Lung (tissue), 12 donors: ENCODE measurements around the gene ZNF555. TPM values are rescaled to one million over a fixed set of nuclear protein-coding genes. Genes with fewer than 3 reads are reported as not detected.

Source experiments
- ATAC-seq: fragments of 200-7000 bp; cut with Tn5 transposase; one replicate; pipeline ENCODE4 v1.9.1; 2020; ENCODE audit warnings: moderate number of reproducible peaks; ENCODE audit not compliant: insufficient read depth, low FRiP score
- DNase-seq, 3 donors: peaks; one replicate each; pipeline ENCODE4 v3.0.0-alpha.2; 2013 to 2017
- H3K27ac ChIP-seq, 2 donors: one replicate each; pipeline ENCODE4 v1.5.1; 2013; ENCODE audit warnings: mild to moderate bottlenecking in 2 of 2, moderate library complexity in 2 of 2, control low read depth in 1 of 2, inconsistent platforms in 1 of 2, low read depth in 1 of 2, low read length in 1 of 2
- H3K27me3 ChIP-seq, 3 donors: one replicate each; pipeline ENCODE4 v1.5.1; 2013; ENCODE audit warnings: low read length in 2 of 3; ENCODE audit not compliant: control insufficient read depth in 3 of 3, insufficient read depth in 3 of 3
- H3K36me3 ChIP-seq, 4 donors: one replicate each; pipeline ENCODE4 v1.5.1; 2013; ENCODE audit warnings: low read length in 4 of 4, mild to moderate bottlenecking in 1 of 4, moderate library complexity in 1 of 4; ENCODE audit not compliant: control insufficient read depth in 4 of 4, insufficient read depth in 4 of 4
- H3K4me1 ChIP-seq, 5 donors: one replicate each; pipeline ENCODE4 v1.5.1; 2013; ENCODE audit warnings: low read length in 5 of 5, mild to moderate bottlenecking in 2 of 5, moderate library complexity in 1 of 5; ENCODE audit not compliant: control insufficient read depth in 5 of 5, insufficient read depth in 5 of 5
- H3K4me3 ChIP-seq: one replicate; pipeline ENCODE4 v1.5.1; 2013; ENCODE audit warnings: mild to moderate bottlenecking, control low read depth, moderate library complexity
- H3K9ac ChIP-seq, 2 donors: one replicate each; pipeline ENCODE4 v1.5.1; 2013; ENCODE audit warnings: low read length in 2 of 2, control low read depth in 1 of 2; ENCODE audit not compliant: insufficient read depth in 1 of 2
- H3K9me3 ChIP-seq, 4 donors: one replicate each; pipeline ENCODE4 v1.5.1; 2013; ENCODE audit warnings: low read length in 3 of 4, mild to moderate bottlenecking in 1 of 4, moderate library complexity in 1 of 4; ENCODE audit not compliant: control insufficient read depth in 4 of 4, insufficient read depth in 3 of 4
- WGBS, 2 donors: extraction: QIAGEN DNeasy Blood & Tissue Kit; methylation state at CpG; one replicate each; pipeline ENCODE4 v1.1.7; 2013; 5-methylcytosine and 5-hydroxymethylcytosine counted together
- polyA plus RNA-seq, 2 donors: library from polyadenylated mRNA; stranded (reverse); fragments of 200-250 nt; gene quantifications; one replicate each; pipeline ENCODE4 v1.2.1, GENCODE V29; 2013
- total RNA-seq, 2 donors: library from RNA; depleted of rRNA in 1 of 2; stranded (reverse); fragments of >200 nt in 1 of 2; gene quantifications; one replicate each; pipeline ENCODE4 v1.2.1, GENCODE V29; 2014 to 2021
- TF ChIP-seq, protein P1 (sequence below): IDR thresholded peaks from 2 replicates; pipeline ENCODE4 v1.5.1; 2012; ENCODE audit warnings: mild to moderate bottlenecking; ENCODE audit errors: control extremely low read depth, extremely low read depth
- donor health status: control.
- donor health status: control.
- donor health status: Bipolar disorder and iron deficiency.
- donor health status: healthy.
- donor health status: DM: yes; HTN: yes; CAD: no.

ZNF555 gene
- total and polyA plus RNA-seq, 4 donors = 1.6 to 9.6 (median 3.6) TPM

DNA sequence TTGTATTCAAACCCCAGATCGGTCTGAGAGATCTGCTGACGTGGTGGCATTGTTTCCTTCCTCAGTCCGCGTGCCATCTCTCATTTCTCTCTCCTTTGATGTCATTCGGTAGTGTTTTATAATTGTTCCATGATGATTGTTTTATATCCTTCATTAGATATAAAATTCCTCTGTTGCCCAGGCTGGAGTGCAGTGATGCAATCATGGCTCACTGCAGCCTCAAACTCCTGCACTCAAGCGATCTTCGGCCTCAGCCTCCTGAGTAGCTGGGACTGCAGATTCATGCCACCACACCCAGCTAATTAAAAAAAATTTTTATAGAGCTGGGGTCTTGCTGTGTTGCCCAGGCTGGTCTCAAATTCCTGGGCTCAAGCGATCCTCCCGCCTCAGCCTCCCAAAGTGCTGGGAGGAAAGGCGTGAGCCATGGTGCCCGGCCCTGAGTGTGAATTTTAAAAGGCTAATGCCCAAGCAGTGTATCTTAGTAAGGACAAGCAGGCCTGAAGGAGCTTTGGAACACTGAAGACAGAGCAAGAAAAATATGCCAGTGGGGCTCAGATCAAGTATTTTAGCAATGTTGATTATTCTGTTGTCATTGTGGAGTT is 64.7 kb downstream of the ZNF555 start:
- Histone ChIP-seq H3K9ac (no peak overlapping the region), H3K9me3 (no peaks in the 10 kb centered on the region), H3K4me3 (no peak overlapping the region), H3K4me1 (peaks cover 0 to 6% (median 0%) of the 10 kb centered on the region in 5 donors), H3K36me3 (peaks cover 0 to 2% (median 0%) of the 10 kb centered on the region in 4 donors), H3K27ac (no peak overlapping the region), H3K27me3 (no peaks in the 10 kb centered on the region)
- DNase-seq (no peak), ATAC-seq (no peak)
- 78 to 79% methylated on average over 11 of the region's 11 CpGs for WGBS, 2 donors
- TF ChIP-seq, protein P1, sequence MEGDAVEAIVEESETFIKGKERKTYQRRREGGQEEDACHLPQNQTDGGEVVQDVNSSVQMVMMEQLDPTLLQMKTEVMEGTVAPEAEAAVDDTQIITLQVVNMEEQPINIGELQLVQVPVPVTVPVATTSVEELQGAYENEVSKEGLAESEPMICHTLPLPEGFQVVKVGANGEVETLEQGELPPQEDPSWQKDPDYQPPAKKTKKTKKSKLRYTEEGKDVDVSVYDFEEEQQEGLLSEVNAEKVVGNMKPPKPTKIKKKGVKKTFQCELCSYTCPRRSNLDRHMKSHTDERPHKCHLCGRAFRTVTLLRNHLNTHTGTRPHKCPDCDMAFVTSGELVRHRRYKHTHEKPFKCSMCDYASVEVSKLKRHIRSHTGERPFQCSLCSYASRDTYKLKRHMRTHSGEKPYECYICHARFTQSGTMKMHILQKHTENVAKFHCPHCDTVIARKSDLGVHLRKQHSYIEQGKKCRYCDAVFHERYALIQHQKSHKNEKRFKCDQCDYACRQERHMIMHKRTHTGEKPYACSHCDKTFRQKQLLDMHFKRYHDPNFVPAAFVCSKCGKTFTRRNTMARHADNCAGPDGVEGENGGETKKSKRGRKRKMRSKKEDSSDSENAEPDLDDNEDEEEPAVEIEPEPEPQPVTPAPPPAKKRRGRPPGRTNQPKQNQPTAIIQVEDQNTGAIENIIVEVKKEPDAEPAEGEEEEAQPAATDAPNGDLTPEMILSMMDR = no peak

DNA sequence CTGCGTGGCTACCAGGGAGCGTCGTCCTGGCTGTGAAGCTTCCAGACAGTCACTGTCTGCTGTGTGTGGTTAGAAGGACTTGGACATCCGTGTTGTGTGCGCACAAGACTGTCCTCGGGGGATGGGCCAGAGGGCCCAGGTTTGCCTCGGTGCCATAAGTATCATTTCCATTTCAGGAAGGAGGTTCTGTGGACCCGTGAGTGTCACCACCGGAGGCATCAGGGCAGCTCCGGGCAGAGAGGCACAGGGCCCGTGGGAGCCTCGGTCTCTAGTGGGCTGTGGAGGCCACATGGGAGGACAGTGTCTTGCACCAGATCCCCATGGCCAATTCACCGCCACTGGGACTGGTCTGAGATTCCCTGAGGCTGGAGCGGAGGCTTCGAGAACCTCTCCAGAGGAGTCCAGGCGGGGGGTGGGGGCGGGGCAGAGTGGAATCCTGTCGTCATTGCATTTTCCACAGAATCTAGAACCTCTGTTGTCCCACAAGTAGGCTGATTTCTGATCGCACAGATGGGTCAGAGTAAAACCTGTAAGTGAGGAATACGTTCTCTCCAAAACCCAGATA is 65.4 kb downstream of the ZNF555 start:
- H3K36me3 ChIP-seq = peaks cover 0 to 2% (median 0%) of the 10 kb centered on the region in 4 donors
- no peak for ATAC-seq
- 91 to 94% methylated on average over 20 of the region's 20 CpGs for WGBS, 2 donors

More for the DNA sequence above, 65.4 kb downstream of the ZNF555 start:
- no peak overlapping the region for H3K27ac ChIP-seq
- TF ChIP-seq, protein P1 = no peak
- DNase-seq = no peak
- peaks cover 0 to 6% (median 0%) of the 10 kb centered on the region in 5 donors for H3K4me1 ChIP-seq
- no peaks in the 10 kb centered on the region for H3K9me3 ChIP-seq
- no peak overlapping the region for H3K9ac ChIP-seq
- no peaks in the 10 kb centered on the region for H3K27me3 ChIP-seq
- H3K4me3 ChIP-seq = no peak overlapping the region

Other genes with a start within 250 kb of the ZNF555 start
- 1 to 10 TPM; 2.4 to 4.5 TPM for gene GNG7, start 138.8 kb upstream of the ZNF555 start, total RNA-seq
- gene GNG7, start 138.8 kb upstream of the ZNF555 start, polyA plus RNA-seq = 1 to 10 TPM; 1.6 to 3.1 TPM
- 1 to 10 TPM in 1 of 2 donors, under 1 TPM in 1; 0.37 to 1.2 TPM for gene DIRAS1, start 120.1 kb upstream of the ZNF555 start, total RNA-seq
- gene DIRAS1, start 120.1 kb upstream of the ZNF555 start, polyA plus RNA-seq = under 1 TPM; 0.42 to 0.73 TPM
- 10 to 100 TPM; 17.7 to 37.0 TPM for gene SLC39A3, start 101.5 kb upstream of the ZNF555 start, total RNA-seq
- 10 to 100 TPM; 47.1 to 51.2 TPM for gene SLC39A3, start 101.5 kb upstream of the ZNF555 start, polyA plus RNA-seq
- gene SGTA, start 58.2 kb upstream of the ZNF555 start, total RNA-seq = 10 to 100 TPM; 33.3 to 48.0 TPM
- gene SGTA, start 58.2 kb upstream of the ZNF555 start, polyA plus RNA-seq = 10 to 100 TPM; 55.7 to 64.7 TPM
- gene THOP1, start 56.0 kb upstream of the ZNF555 start, total RNA-seq = 10 to 100 TPM; 23.8 to 70.5 TPM
- gene THOP1, start 56.0 kb upstream of the ZNF555 start, polyA plus RNA-seq = 10 to 100 TPM; 58.7 to 71.9 TPM
- 1 to 10 TPM; 5.0 to 8.8 TPM for gene ZNF554, start 21.6 kb upstream of the ZNF555 start, total RNA-seq
- gene ZNF554, start 21.6 kb upstream of the ZNF555 start, polyA plus RNA-seq = 1 to 10 TPM; 1.1 to 3.1 TPM
- gene ZNF556, start 25.9 kb downstream of the ZNF555 start, total RNA-seq = not detected
- gene ZNF556, start 25.9 kb downstream of the ZNF555 start, polyA plus RNA-seq = under 1 TPM; 0.02 to 0.09 TPM
- 1 to 10 TPM; 4.3 to 4.6 TPM for gene ZNF57, start 59.5 kb downstream of the ZNF555 start, total RNA-seq
- 1 to 10 TPM; 4.0 to 5.5 TPM for gene ZNF57, start 59.5 kb downstream of the ZNF555 start, polyA plus RNA-seq
- gene ZNF77, start 103.5 kb downstream of the ZNF555 start, total RNA-seq = 1 to 10 TPM; 3.3 to 6.7 TPM
- 1 to 10 TPM; 3.0 to 3.2 TPM for gene ZNF77, start 103.5 kb downstream of the ZNF555 start, polyA plus RNA-seq
- 1 to 10 TPM; 6.3 to 8.8 TPM for gene TLE6, start 136.1 kb downstream of the ZNF555 start, total RNA-seq
- 1 to 10 TPM; 6.1 to 8.0 TPM for gene TLE6, start 136.1 kb downstream of the ZNF555 start, polyA plus RNA-seq
- 10 to 100 TPM; 39.8 to 47.1 TPM for gene TLE2, start 187.8 kb downstream of the ZNF555 start, total RNA-seq
- 10 to 100 TPM; 30.8 to 38.7 TPM for gene TLE2, start 187.8 kb downstream of the ZNF555 start, polyA plus RNA-seq
- 100 to 1,000 TPM; 179 to 468 TPM for gene TLE5, start 221.0 kb downstream of the ZNF555 start, total RNA-seq
- gene TLE5, start 221.0 kb downstream of the ZNF555 start, polyA plus RNA-seq = 100 to 1,000 TPM; 352 to 797 TPM